Ishikawa (cell line): Measurements from ENCODE around the gene MAVS.

Source experiments
- CEBPB ChIP-seq: IDR thresholded peaks from 2 replicates; pipeline ENCODE4 v1.6.1; 2012
- CREB1 ChIP-seq: IDR thresholded peaks from 2 replicates; pipeline ENCODE4 v1.6.1; 2012; ENCODE audit warnings: low read depth
- EGR1 ChIP-seq: IDR thresholded peaks from 2 replicates; pipeline ENCODE4 v1.6.1; 2012
- EP300 ChIP-seq: IDR thresholded peaks from 2 replicates; pipeline ENCODE4 v1.6.1; 2012; ENCODE audit warnings: borderline replicate concordance
- FOXM1 ChIP-seq: IDR thresholded peaks from 2 replicates; pipeline ENCODE4 v1.6.1; 2012; ENCODE audit warnings: low read depth, borderline replicate concordance
- NFIC ChIP-seq: IDR thresholded peaks from 2 replicates; pipeline ENCODE4 v1.6.1; 2012
- RAD21 ChIP-seq: IDR thresholded peaks from 2 replicates; pipeline ENCODE4 v1.6.1; 2012; ENCODE audit warnings: low read depth
- TAF1 ChIP-seq: IDR thresholded peaks from 2 replicates; pipeline ENCODE4 v1.6.1; 2012; ENCODE audit warnings: low read depth, mild to moderate bottlenecking
- TCF12 ChIP-seq: IDR thresholded peaks from 2 replicates; pipeline ENCODE4 v1.6.1; 2012; ENCODE audit warnings: low read depth
- TEAD4 ChIP-seq: IDR thresholded peaks from 2 replicates; pipeline ENCODE4 v1.6.1; 2012
- YY1 ChIP-seq: IDR thresholded peaks from 2 replicates; pipeline ENCODE4 v1.6.1; 2012; ENCODE audit warnings: low read depth
- ZBTB7A ChIP-seq: IDR thresholded peaks from 2 replicates; pipeline ENCODE4 v1.6.1; 2012; ENCODE audit warnings: low read depth
- TF ChIP-seq, protein P1 (sequence below): IDR thresholded peaks from 2 replicates; pipeline ENCODE4 v1.6.1; 2012; ENCODE audit warnings: low read depth, mild to moderate bottlenecking
- TF ChIP-seq, protein P2 (sequence below): IDR thresholded peaks from 2 replicates; pipeline ENCODE4 v1.6.1; 2012
- TF ChIP-seq, protein P3 (sequence below): IDR thresholded peaks from 2 replicates; pipeline ENCODE4 v1.6.1; 2012

The MAVS gene

GRCh38 chr20:3823881-3824280 is 22.8 kb upstream of the MAVS start:
- TF ChIP-seq CREB1, result no peak
- no peak for TF ChIP-seq TEAD4
- TF ChIP-seq YY1, result no peak
- TF ChIP-seq ZBTB7A, result no peak
- TF ChIP-seq TAF1, result no peak
- TF ChIP-seq FOXM1, result no peak
- TF ChIP-seq, protein P1, sequence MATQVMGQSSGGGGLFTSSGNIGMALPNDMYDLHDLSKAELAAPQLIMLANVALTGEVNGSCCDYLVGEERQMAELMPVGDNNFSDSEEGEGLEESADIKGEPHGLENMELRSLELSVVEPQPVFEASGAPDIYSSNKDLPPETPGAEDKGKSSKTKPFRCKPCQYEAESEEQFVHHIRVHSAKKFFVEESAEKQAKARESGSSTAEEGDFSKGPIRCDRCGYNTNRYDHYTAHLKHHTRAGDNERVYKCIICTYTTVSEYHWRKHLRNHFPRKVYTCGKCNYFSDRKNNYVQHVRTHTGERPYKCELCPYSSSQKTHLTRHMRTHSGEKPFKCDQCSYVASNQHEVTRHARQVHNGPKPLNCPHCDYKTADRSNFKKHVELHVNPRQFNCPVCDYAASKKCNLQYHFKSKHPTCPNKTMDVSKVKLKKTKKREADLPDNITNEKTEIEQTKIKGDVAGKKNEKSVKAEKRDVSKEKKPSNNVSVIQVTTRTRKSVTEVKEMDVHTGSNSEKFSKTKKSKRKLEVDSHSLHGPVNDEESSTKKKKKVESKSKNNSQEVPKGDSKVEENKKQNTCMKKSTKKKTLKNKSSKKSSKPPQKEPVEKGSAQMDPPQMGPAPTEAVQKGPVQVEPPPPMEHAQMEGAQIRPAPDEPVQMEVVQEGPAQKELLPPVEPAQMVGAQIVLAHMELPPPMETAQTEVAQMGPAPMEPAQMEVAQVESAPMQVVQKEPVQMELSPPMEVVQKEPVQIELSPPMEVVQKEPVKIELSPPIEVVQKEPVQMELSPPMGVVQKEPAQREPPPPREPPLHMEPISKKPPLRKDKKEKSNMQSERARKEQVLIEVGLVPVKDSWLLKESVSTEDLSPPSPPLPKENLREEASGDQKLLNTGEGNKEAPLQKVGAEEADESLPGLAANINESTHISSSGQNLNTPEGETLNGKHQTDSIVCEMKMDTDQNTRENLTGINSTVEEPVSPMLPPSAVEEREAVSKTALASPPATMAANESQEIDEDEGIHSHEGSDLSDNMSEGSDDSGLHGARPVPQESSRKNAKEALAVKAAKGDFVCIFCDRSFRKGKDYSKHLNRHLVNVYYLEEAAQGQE, result no peak
- no peak for TF ChIP-seq EP300
- TF ChIP-seq NFIC, result no peak
- no peak for TF ChIP-seq RAD21

GRCh38 chr20:3825526-3825925 is 21.1 kb upstream of the MAVS start:
- TF ChIP-seq EGR1 (no peak), NFIC (no peak), TEAD4 (no peak), RAD21 (no peak), TCF12 (no peak), CREB1 (no peak), YY1 (no peak), CEBPB (no peak), FOXM1 (no peak), ZBTB7A (no peak), EP300 (no peak), TAF1 (no peak)
- TF ChIP-seq, protein P1, result no peak
- TF ChIP-seq, protein P2, sequence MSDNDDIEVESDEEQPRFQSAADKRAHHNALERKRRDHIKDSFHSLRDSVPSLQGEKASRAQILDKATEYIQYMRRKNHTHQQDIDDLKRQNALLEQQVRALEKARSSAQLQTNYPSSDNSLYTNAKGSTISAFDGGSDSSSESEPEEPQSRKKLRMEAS, result no peak
- TF ChIP-seq, protein P3, sequence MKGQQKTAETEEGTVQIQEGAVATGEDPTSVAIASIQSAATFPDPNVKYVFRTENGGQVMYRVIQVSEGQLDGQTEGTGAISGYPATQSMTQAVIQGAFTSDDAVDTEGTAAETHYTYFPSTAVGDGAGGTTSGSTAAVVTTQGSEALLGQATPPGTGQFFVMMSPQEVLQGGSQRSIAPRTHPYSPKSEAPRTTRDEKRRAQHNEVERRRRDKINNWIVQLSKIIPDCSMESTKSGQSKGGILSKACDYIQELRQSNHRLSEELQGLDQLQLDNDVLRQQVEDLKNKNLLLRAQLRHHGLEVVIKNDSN, result no peak

- TF ChIP-seq TAF1, result no peak
- no peak for TF ChIP-seq CREB1
- no peak for TF ChIP-seq YY1
- TF ChIP-seq EP300, result no peak
- TF ChIP-seq FOXM1, result no peak
- TF ChIP-seq TEAD4, result no peak
- TF ChIP-seq EGR1, result no peak
- TF ChIP-seq, protein P3, result no peak
- no peak for TF ChIP-seq ZBTB7A
- TF ChIP-seq, protein P1, result no peak
- TF ChIP-seq CEBPB, result no peak
- TF ChIP-seq, protein P2, result no peak
- TF ChIP-seq TCF12, result no peak
- no peak for TF ChIP-seq NFIC
- no peak for TF ChIP-seq RAD21
Observed at GRCh38 chr20:3826420-3826819, 20.2 kb upstream of the MAVS start.

- TF ChIP-seq TEAD4 (no peak), FOXM1 (no peak), CREB1 (no peak), TCF12 (no peak), RAD21 (no peak)
- TF ChIP-seq, protein P1, result no peak
Observed at GRCh38 chr20:3828798-3829197, 17.8 kb upstream of the MAVS start.
